ENCODE data around the gene LAMB3. TPM values are rescaled to one million over a fixed set of nuclear protein-coding genes. Genes with fewer than 3 reads are reported as not detected.
A peak's percentile ranks its signal among the peaks of the same experiment; 100 is the strongest.

The LAMB3 gene
- total and polyA plus RNA-seq, 4 donors: 14.6 to 121 (median 68.6) TPM

DNA sequence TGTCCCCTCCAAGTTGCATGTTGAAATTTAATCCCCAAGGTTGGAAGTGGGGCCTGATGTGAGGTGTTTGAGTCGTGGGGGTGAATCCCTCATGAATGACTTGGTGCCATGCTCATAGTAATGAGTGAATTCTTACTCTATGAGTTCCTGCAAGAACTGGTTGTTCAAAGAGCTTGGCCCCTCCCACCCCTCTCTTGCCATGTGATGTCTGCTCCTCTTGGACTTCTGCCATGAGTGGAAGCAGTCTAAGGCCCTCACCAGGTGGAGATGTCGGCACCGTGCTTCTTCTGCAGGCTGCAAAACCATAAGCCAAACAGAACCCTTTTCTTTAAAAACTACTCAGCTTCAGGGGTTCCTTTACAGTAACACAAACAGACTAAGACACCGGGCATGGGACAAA is 37.3 kb upstream of the LAMB3 start:
- WGBS, 2 donors: 60 to 64% methylated on average over 4 of the region's 4 CpGs

DNA sequence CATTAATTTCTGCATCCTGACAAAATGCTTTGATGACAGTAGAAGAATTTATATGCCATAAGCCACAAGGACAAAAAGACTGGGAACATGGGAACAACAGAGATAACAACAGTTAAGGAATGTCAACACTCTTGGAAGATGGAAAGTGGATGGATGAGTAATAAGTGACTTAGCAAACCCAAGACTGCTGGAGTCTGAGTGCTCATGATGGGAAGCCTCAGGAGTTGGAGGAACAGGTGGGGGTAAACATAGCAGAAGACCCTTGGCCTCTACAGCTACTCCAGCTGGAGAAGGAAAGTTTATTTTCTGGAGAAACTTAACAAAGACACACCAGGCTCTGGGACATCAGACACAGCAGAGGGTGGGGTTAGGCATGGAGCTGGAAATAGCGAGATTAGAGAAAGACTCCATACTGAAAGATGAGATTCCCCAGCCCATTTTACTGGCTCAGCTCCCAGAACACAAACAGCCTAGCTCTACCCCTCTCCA is 36.6 kb upstream of the LAMB3 start:
- WGBS, 2 donors: 63 to 88% methylated on average over 1 of the region's 1 CpG
- Histone ChIP-seq H3K4me3 (no peak overlapping the region), H3K9ac (ENCODE audit: insufficient read depth in 1 of 2, low read length in 2 of 2) (no peak overlapping the region), H3K36me3 (ENCODE audit: control insufficient read depth in 4 of 4, insufficient read depth in 4 of 4, low read length in 4 of 4) (no peaks in the 10 kb centered on the region), H3K27ac (ENCODE audit: low read depth in 1 of 2, low read length in 1 of 2) (peak overlapping the region in 1 of 2 donors; percentile 67), H3K4me1 (ENCODE audit: control insufficient read depth in 5 of 5, insufficient read depth in 5 of 5, low read length in 5 of 5) (peaks cover 4 to 38% (median 21%) of the 10 kb centered on the region in 5 donors), H3K27me3 (ENCODE audit: control insufficient read depth in 3 of 3, insufficient read depth in 3 of 3, low read length in 2 of 3) (no peaks in the 10 kb centered on the region), H3K9me3 (ENCODE audit: control insufficient read depth in 4 of 4, insufficient read depth in 3 of 4, low read length in 3 of 4) (no peaks in the 10 kb centered on the region)
- TF ChIP-seq, protein P1, sequence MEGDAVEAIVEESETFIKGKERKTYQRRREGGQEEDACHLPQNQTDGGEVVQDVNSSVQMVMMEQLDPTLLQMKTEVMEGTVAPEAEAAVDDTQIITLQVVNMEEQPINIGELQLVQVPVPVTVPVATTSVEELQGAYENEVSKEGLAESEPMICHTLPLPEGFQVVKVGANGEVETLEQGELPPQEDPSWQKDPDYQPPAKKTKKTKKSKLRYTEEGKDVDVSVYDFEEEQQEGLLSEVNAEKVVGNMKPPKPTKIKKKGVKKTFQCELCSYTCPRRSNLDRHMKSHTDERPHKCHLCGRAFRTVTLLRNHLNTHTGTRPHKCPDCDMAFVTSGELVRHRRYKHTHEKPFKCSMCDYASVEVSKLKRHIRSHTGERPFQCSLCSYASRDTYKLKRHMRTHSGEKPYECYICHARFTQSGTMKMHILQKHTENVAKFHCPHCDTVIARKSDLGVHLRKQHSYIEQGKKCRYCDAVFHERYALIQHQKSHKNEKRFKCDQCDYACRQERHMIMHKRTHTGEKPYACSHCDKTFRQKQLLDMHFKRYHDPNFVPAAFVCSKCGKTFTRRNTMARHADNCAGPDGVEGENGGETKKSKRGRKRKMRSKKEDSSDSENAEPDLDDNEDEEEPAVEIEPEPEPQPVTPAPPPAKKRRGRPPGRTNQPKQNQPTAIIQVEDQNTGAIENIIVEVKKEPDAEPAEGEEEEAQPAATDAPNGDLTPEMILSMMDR (IDR thresholded peaks at IDR 0.05; ENCODE audit: control extremely low read depth, extremely low read depth): no peak
- DNase-seq (peak in 2 of 3 donors; percentile 68 to 75), ATAC-seq (ENCODE audit: insufficient read depth, low FRiP score) (no peak)

More for the DNA sequence above, 37.3 kb upstream of the LAMB3 start:
- H3K27ac ChIP-seq (ENCODE audit: low read depth in 1 of 2, low read length in 1 of 2): peak overlapping the region in 1 of 2 donors; percentile 67
- H3K27me3 ChIP-seq (ENCODE audit: control insufficient read depth in 3 of 3, insufficient read depth in 3 of 3, low read length in 2 of 3): peaks cover 0 to 4% (median 0%) of the 10 kb centered on the region in 3 donors
- no peak overlapping the region for H3K4me3 ChIP-seq
- ATAC-seq (ENCODE audit: insufficient read depth, low FRiP score): no peak
- no peak overlapping the region for H3K9ac ChIP-seq (ENCODE audit: insufficient read depth in 1 of 2, low read length in 2 of 2)
- H3K36me3 ChIP-seq (ENCODE audit: control insufficient read depth in 4 of 4, insufficient read depth in 4 of 4, low read length in 4 of 4): no peaks in the 10 kb centered on the region
- H3K4me1 ChIP-seq (ENCODE audit: control insufficient read depth in 5 of 5, insufficient read depth in 5 of 5, low read length in 5 of 5): peaks cover 4 to 38% (median 21%) of the 10 kb centered on the region in 5 donors
- no peaks in the 10 kb centered on the region for H3K9me3 ChIP-seq (ENCODE audit: control insufficient read depth in 4 of 4, insufficient read depth in 3 of 4, low read length in 3 of 4)
- TF ChIP-seq, protein P1 (IDR thresholded peaks at IDR 0.05; ENCODE audit: control extremely low read depth, extremely low read depth): no peak
- peak in 1 of 3 donors; percentile 12 for DNase-seq

DNA sequence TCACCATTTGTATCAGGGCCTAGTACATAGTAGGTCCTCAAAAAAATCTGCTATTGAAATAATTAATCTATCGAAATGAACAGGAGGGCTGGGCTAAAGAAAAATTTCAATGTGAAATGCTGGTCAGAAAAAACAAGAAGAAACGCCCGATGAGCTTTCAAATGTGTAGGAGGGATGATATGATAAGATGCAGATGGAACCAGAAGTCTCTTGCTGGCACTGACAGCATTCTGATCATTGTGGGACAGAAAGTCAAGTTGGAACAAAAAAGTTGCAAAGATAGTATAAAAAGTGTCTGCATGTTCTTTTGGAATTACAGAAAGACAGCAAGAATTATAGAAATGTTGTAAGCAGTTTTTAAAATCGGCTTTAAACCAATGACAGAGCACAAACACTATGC is 34.1 kb upstream of the LAMB3 start:
- no peak overlapping the region for H3K9ac ChIP-seq (ENCODE audit: insufficient read depth in 1 of 2, low read length in 2 of 2)
- H3K9me3 ChIP-seq (ENCODE audit: control insufficient read depth in 4 of 4, insufficient read depth in 3 of 4, low read length in 3 of 4): no peaks in the 10 kb centered on the region
- WGBS, 2 donors: 72 to 84% methylated on average over 4 of the region's 4 CpGs
- no peaks in the 10 kb centered on the region for H3K36me3 ChIP-seq (ENCODE audit: control insufficient read depth in 4 of 4, insufficient read depth in 4 of 4, low read length in 4 of 4)
- H3K4me3 ChIP-seq: no peak overlapping the region
- TF ChIP-seq, protein P1 (IDR thresholded peaks at IDR 0.05; ENCODE audit: control extremely low read depth, extremely low read depth): no peak
- no peak overlapping the region for H3K27ac ChIP-seq (ENCODE audit: low read depth in 1 of 2, low read length in 1 of 2)
- H3K27me3 ChIP-seq (ENCODE audit: control insufficient read depth in 3 of 3, insufficient read depth in 3 of 3, low read length in 2 of 3): no peaks in the 10 kb centered on the region
- peaks cover 4 to 31% (median 18%) of the 10 kb centered on the region in 5 donors for H3K4me1 ChIP-seq (ENCODE audit: control insufficient read depth in 5 of 5, insufficient read depth in 5 of 5, low read length in 5 of 5)
- ATAC-seq (ENCODE audit: insufficient read depth, low FRiP score) (no peak), DNase-seq (peak in 2 of 3 donors; percentile 55 to 68)

DNA sequence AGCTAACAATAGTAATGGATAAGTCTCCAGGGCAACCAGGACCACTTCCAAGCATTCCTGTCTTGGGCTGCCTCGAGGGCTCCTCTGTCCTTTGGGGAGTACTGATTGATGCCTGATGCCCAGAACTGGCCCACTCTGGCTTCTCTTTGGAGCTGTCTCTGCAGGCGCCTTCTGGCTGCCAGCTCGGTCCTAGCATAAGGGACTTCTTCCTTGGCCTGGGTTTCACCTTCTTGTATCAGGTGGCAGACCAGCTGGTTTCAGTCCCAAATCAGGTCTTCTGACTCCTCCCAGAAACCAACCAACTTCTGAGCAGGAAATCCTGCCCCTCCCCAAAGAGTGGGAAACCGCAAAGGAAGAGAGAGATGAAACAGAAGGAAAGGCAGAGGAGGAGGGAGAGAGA is 33.6 kb upstream of the LAMB3 start:
- Histone ChIP-seq H3K9ac (ENCODE audit: insufficient read depth in 1 of 2, low read length in 2 of 2) (no peak overlapping the region), H3K27ac (ENCODE audit: low read depth in 1 of 2, low read length in 1 of 2) (no peak overlapping the region), H3K9me3 (ENCODE audit: control insufficient read depth in 4 of 4, insufficient read depth in 3 of 4, low read length in 3 of 4) (no peaks in the 10 kb centered on the region), H3K4me3 (no peak overlapping the region), H3K36me3 (ENCODE audit: control insufficient read depth in 4 of 4, insufficient read depth in 4 of 4, low read length in 4 of 4) (no peaks in the 10 kb centered on the region), H3K4me1 (ENCODE audit: control insufficient read depth in 5 of 5, insufficient read depth in 5 of 5, low read length in 5 of 5) (peaks cover 4 to 31% (median 14%) of the 10 kb centered on the region in 5 donors), H3K27me3 (ENCODE audit: control insufficient read depth in 3 of 3, insufficient read depth in 3 of 3, low read length in 2 of 3) (no peaks in the 10 kb centered on the region)
- TF ChIP-seq, protein P1 (IDR thresholded peaks at IDR 0.05; ENCODE audit: control extremely low read depth, extremely low read depth): no peak
- ATAC-seq (ENCODE audit: insufficient read depth, low FRiP score): no peak
- 43 to 50% methylated on average over 4 of the region's 4 CpGs for WGBS, 2 donors
- no peak for DNase-seq
